ENCODE results near the gene ADGB. TPM values are rescaled to one million over a fixed set of nuclear protein-coding genes. Genes with fewer than 3 reads are reported as not detected.
A peak's percentile ranks its signal among the peaks of the same experiment; 100 is the strongest.

ADGB gene
- total and polyA plus RNA-seq, 2 of the 13 experiments (the other 11 are each of a cell fraction or from before 2014, with no cell fraction given): not detected

GRCh38 chr6:146700078-146700686 lies 101.4 kb downstream of the ADGB start (continued):
- TF ChIP-seq IKZF5 (CRISPR knock-in tag; IDR thresholded peaks at IDR 0.05): no peak
- TF ChIP-seq ZSCAN9 (CRISPR knock-in tag; IDR thresholded peaks at IDR 0.05; ENCODE audit: borderline replicate concordance): 0 out of 2 replicates have a peak, but pooled peaks have one; percentile 28
- TF ChIP-seq SALL1 (CRISPR knock-in tag; IDR thresholded peaks at IDR 0.05): no peak
- no peak for TF ChIP-seq ZNF776 (CRISPR knock-in tag; IDR thresholded peaks at IDR 0.05)
- TF ChIP-seq GLI4 (CRISPR knock-in tag; IDR thresholded peaks at IDR 0.05; ENCODE audit: borderline replicate concordance): no peak
- no peak for TF ChIP-seq ZNF761 (CRISPR knock-in tag; conservative IDR thresholded peaks at IDR 0.05)
- no peak for TF ChIP-seq BRCA1 (CRISPR knock-in tag; IDR thresholded peaks at IDR 0.05)
- no peak for TF ChIP-seq ZFYVE20 (CRISPR knock-in tag; IDR thresholded peaks at IDR 0.05; ENCODE audit: borderline replicate concordance, low read depth)
- no peak for TF ChIP-seq EED (CRISPR knock-in tag; IDR thresholded peaks at IDR 0.05)
- TF ChIP-seq STAG1 (CRISPR knock-in tag; IDR thresholded peaks at IDR 0.05): peak; percentile 94
- no peak for TF ChIP-seq HOXA7 (CRISPR knock-in tag; IDR thresholded peaks at IDR 0.05)
- TF ChIP-seq MIXL1 (CRISPR knock-in tag; IDR thresholded peaks at IDR 0.05): peak; percentile 41; the same call in 1 of the 2 replicates
- TF ChIP-seq GLMP (CRISPR knock-in tag; IDR thresholded peaks at IDR 0.05; ENCODE audit: borderline replicate concordance): no peak
- no peak for TF ChIP-seq ZNF567 (CRISPR knock-in tag; IDR thresholded peaks at IDR 0.05; ENCODE audit: borderline replicate concordance)
- peak; percentile 26; the same call in 1 of the 2 replicates for TF ChIP-seq ERF (CRISPR knock-in tag; IDR thresholded peaks at IDR 0.05)
- no peak for TF ChIP-seq ATF7-NPFF (CRISPR knock-in tag; IDR thresholded peaks at IDR 0.05; ENCODE audit: low read depth)
- no peak for TF ChIP-seq ZBTB33 (CRISPR knock-in tag; IDR thresholded peaks at IDR 0.05)
- TF ChIP-seq CENPT (CRISPR knock-in tag; IDR thresholded peaks at IDR 0.05; ENCODE audit: low read depth): no peak
- TF ChIP-seq SKI (IDR thresholded peaks at IDR 0.05; ENCODE audit: partially characterized antibody): no peak
- no peak for TF ChIP-seq KMT2B (CRISPR knock-in tag; IDR thresholded peaks at IDR 0.05)
- no peak for TF ChIP-seq HDAC6 (IDR thresholded peaks at IDR 0.05; ENCODE audit: low read depth, low read length)
- TF ChIP-seq ZNF704 (CRISPR knock-in tag; IDR thresholded peaks at IDR 0.05; ENCODE audit: borderline replicate concordance): no peak

All from HepG2 (cell line).